Transverse colon (tissue), 4 donors: ENCODE measurements around the gene SH3PXD2B. TPM values are rescaled to one million over a fixed set of nuclear protein-coding genes. Genes with fewer than 3 reads are reported as not detected.

ENCODE experiments used
- DNase-seq: peaks from one replicate; pipeline ENCODE4 v3.0.0-alpha.2; 2019
- H3K27ac ChIP-seq, 4 donors: fragments of 200-600 bp; sonication (generic); 2 replicates each; pipeline ENCODE4 v1.5.1; 2016 to 2018; ENCODE audit warnings: inconsistent platforms in 4 of 4
- H3K27me3 ChIP-seq: fragments of 200-600 bp; sonication (generic); 2 replicates; pipeline ENCODE4 v1.5.1; 2017; ENCODE audit warnings: inconsistent platforms
- H3K36me3 ChIP-seq, 4 donors: fragments of 200-600 bp; sonication (generic); 2 replicates each; pipeline ENCODE4 v1.5.1; 2017 to 2019; ENCODE audit warnings: inconsistent platforms in 4 of 4
- H3K4me1 ChIP-seq, 4 donors: fragments of 200-600 bp; sonication (generic); 2 replicates each; pipeline ENCODE4 v1.5.1; 2017 to 2020; ENCODE audit warnings: inconsistent platforms in 4 of 4
- H3K4me3 ChIP-seq, 4 donors: fragments of 200-600 bp; sonication (generic); 1 replicate in 1 of 4; 2 replicates in 3 of 4; pipeline versions ENCODE4 v1.5.1 to v1.6.1; 2017 to 2019; ENCODE audit warnings: inconsistent platforms in 4 of 4
- H3K9me3 ChIP-seq, 2 donors: fragments of 200-600 bp; sonication (generic); 2 replicates each; pipeline ENCODE4 v1.5.1; 2017 to 2019; ENCODE audit warnings: inconsistent platforms in 2 of 2
- CTCF ChIP-seq, 5 experiments: fragments of 200-600 bp in 3 of 5; fragments of 450-650 bp in 2 of 5; sonication (generic) in 3 of 5; IDR thresholded peaks; 1 replicate in 2 of 5; 2 replicates in 3 of 5; pipeline ENCODE4 v1.5.1; 2016 to 2017; ENCODE audit warnings: antibody characterized with exemption in 5 of 5, inconsistent platforms in 3 of 5, mild to moderate bottlenecking in 2 of 5, moderate library complexity in 1 of 5
- EP300 ChIP-seq: sonication (generic); formaldehyde crosslinking; IDR thresholded peaks from one replicate; pipeline ENCODE4 v1.6.1; 2017; ENCODE audit warnings: antibody characterized with exemption, low read depth
- POLR2A ChIP-seq: fragments of 450-650 bp; IDR thresholded peaks from one replicate; pipeline ENCODE4 v1.6.1; 2016; ENCODE audit warnings: antibody characterized with exemption, mild to moderate bottlenecking, moderate library complexity
- POLR2AphosphoS5 ChIP-seq, 3 donors: sonication (generic); formaldehyde crosslinking; IDR thresholded peaks; one replicate each; pipeline ENCODE4 v1.6.1; 2016; ENCODE audit warnings: antibody characterized with exemption in 3 of 3
- WGBS, 2 donors: methylation state at CpG; one replicate each; pipeline ENCODE4 v1.1.5; 2018; ENCODE audit warnings: low coverage in 1 of 2; 5-methylcytosine and 5-hydroxymethylcytosine counted together
- in situ Hi-C, 4 donors: fragments of 200-750 bp; cut with MboI; loops; one replicate each; pipeline versions ENCODE4 v1.15.0 to v1.15.1; 2017; ENCODE audit warnings: low sequenced_read_pairs in 3 of 4, low pct_ligation_motif_present in 1 of 4, low pct_unique_long_range_greater_than_20kb in 1 of 4
- intact Hi-C: fragments of 100-400 bp; cut with DNase I; formaldehyde crosslinking; loops from one replicate; pipeline ENCODE4 v1.15.1; 2023; ENCODE audit warnings: low total_unique reads
- total RNA-seq, 4 donors: library from RNA; depleted of rRNA; stranded (reverse); fragments of >200 nt; gene quantifications; one replicate each; pipeline ENCODE4 v1.1.0, GENCODE V29; 2016

The SH3PXD2B gene
- total RNA-seq, 4 donors from 2014 or later: 10.2 to 26.6 (median 14.6) TPM

GRCh38 chr5:172455511-172456061 is 1.3 kb upstream of the SH3PXD2B start:
- peak; percentile 9 for DNase-seq
- H3K27me3 ChIP-seq: no peaks in the 10 kb centered on the region
- H3K4me3 ChIP-seq: no peak overlapping the region
- no peaks in the 10 kb centered on the region for H3K36me3 ChIP-seq
- WGBS, 2 donors: 67 to 76% methylated on average over 3 to 13 of the region's 13 CpGs
- TF ChIP-seq CTCF (IDR thresholded peaks at IDR 0.05): no peak
- TF ChIP-seq POLR2AphosphoS5 (IDR thresholded peaks at IDR 0.05): no peak
- TF ChIP-seq EP300: no peak
- no peak for TF ChIP-seq POLR2A
- intact Hi-C loops (no loop called here), in situ Hi-C loops (loop anchor here in 2 of 4 donors (25.0 kb wide), 1 partner anchor 482 kb away; no protein-coding TSS in a partner anchor)
- no peaks in the 10 kb centered on the region for H3K9me3 ChIP-seq
- peaks cover 8 to 39% (median 29%) of the 10 kb centered on the region in 4 donors for H3K4me1 ChIP-seq
- H3K27ac ChIP-seq: peak overlapping the region; percentile 0 to 96 (median 88)

GRCh38 chr5:172455087-172455381 is 709 bp upstream of the SH3PXD2B start:
- in situ Hi-C loops: loop anchor here in 2 of 4 donors (25.0 kb wide), 1 partner anchor 482 kb away; no protein-coding TSS in a partner anchor
- H3K4me3 ChIP-seq: peak overlapping the region in 3 of 4 donors; percentile 88 to 97 (median 94)
- intact Hi-C loops: no loop called here

GRCh38 chr5:172453986-172454357 is 353 bp downstream of the SH3PXD2B start:
- WGBS, 2 donors: 2% methylated on average over 29 of the region's 35 CpGs; no CpG with 5 or more reads in 1 of the 2 donors
- H3K4me1 ChIP-seq: peaks cover 8 to 40% (median 29%) of the 10 kb centered on the region in 4 donors
- H3K27me3 ChIP-seq: no peaks in the 10 kb centered on the region
- in situ Hi-C loops: loop anchor here in 2 of 4 donors (25.0 kb wide), 1 partner anchor 483 kb away; no protein-coding TSS in a partner anchor
- peak; percentile 42 for DNase-seq
- TF ChIP-seq CTCF (IDR thresholded peaks at IDR 0.05) (no peak), POLR2AphosphoS5 (IDR thresholded peaks at IDR 0.05) (no peak), POLR2A (no peak), EP300 (no peak)
- H3K4me3 ChIP-seq: peak overlapping the region; percentile 76 to 97 (median 91)
- H3K27ac ChIP-seq: peak overlapping the region; percentile 89 to 96 (median 92)
- no peaks in the 10 kb centered on the region for H3K36me3 ChIP-seq
- H3K9me3 ChIP-seq: no peaks in the 10 kb centered on the region
- intact Hi-C loops: loop anchor here (5.0 kb wide), 2 partner anchors 37 to 72 kb away; no protein-coding TSS in a partner anchor

More at GRCh38 chr5:172455087-172455381, 709 bp upstream of the SH3PXD2B start:
- Histone ChIP-seq H3K9me3 (no peaks in the 10 kb centered on the region), H3K4me1 (peaks cover 8 to 40% (median 29%) of the 10 kb centered on the region in 4 donors), H3K36me3 (no peaks in the 10 kb centered on the region), H3K27me3 (no peaks in the 10 kb centered on the region), H3K27ac (peak overlapping the region; percentile 65 to 96 (median 88))
- peak; percentile 10 for DNase-seq
- WGBS, 2 donors: 80% methylated on average over 8 of the region's 8 CpGs; no CpG with 5 or more reads in 1 of the 2 donors
- no peak for TF ChIP-seq EP300
- no peak for TF ChIP-seq CTCF (IDR thresholded peaks at IDR 0.05)
- TF ChIP-seq POLR2AphosphoS5 (IDR thresholded peaks at IDR 0.05): no peak
- no peak for TF ChIP-seq POLR2A

GRCh38 chr5:172453206-172453985 is 929 bp downstream of the SH3PXD2B start:
- Histone ChIP-seq H3K27ac (peak overlapping the region; percentile 89 to 96 (median 92)), H3K9me3 (no peaks in the 10 kb centered on the region), H3K36me3 (no peaks in the 10 kb centered on the region), H3K27me3 (no peaks in the 10 kb centered on the region), H3K4me1 (peaks cover 8 to 40% (median 30%) of the 10 kb centered on the region in 4 donors), H3K4me3 (peak overlapping the region; percentile 76 to 97 (median 91))
- in situ Hi-C loops: loop anchor here in 2 of 4 donors (25.0 kb wide), 1 partner anchor 484 kb away; no protein-coding TSS in a partner anchor
- WGBS, 2 donors: 8 to 20% methylated on average over 4 to 24 of the region's 24 CpGs
- intact Hi-C loops: loop anchor here (5.0 kb wide), 2 partner anchors 36 to 71 kb away; no protein-coding TSS in a partner anchor
- TF ChIP-seq POLR2A: no peak
- peak; percentile 44 to 69 (median 50) for TF ChIP-seq CTCF (IDR thresholded peaks at IDR 0.05)
- TF ChIP-seq EP300: no peak
- DNase-seq: peak; percentile 43
